GM18520 (cell line): ENCODE measurements around the gene S1PR3.

ENCODE experiments used
- ATAC-seq: cut with Tn5 transposase; IDR thresholded peaks from one replicate; pipeline ENCODE4 v1.9.1; 2021; ENCODE audit not compliant: unreplicated experiment

Gene S1PR3

DNA sequence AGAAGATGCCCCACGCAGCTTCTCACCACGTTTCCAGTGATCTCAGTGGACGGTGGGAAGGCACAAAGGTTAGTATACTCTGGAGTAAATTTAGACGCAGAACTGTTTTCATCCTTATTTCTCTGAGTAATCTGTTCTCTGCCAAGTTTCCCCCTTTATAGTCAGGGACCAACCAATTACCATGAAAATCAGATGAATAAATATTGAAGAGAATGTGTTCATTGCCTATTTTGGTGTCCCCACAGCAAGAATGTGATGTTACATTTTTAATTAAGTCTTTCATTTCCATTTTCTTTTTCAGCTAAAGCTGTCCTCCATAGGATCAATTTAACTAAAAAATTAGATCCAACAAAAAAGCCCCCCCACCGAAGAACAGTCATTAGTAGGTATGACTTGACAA is 41.4 kb downstream of the S1PR3 start:
- ATAC-seq, result no peak

DNA sequence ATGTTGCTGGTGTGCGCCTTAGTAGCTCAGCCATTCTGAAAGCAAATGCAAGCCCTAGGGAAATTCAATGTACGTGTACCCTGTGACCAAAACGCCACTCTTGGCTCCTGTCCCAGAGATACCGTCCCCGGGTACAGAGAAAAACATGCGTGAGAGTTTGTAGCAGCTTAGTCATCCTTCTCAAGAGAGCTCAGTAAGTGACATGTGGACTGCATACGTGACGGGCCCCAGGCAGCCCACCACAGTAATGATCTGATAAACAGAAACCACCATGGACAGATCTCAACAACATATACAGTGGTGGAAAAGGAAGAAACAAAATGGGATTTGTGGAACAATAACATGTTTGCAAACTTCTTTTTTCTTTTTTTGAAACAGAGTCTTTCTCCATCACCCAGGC is 45.1 kb downstream of the S1PR3 start:
- ATAC-seq, result no peak

DNA sequence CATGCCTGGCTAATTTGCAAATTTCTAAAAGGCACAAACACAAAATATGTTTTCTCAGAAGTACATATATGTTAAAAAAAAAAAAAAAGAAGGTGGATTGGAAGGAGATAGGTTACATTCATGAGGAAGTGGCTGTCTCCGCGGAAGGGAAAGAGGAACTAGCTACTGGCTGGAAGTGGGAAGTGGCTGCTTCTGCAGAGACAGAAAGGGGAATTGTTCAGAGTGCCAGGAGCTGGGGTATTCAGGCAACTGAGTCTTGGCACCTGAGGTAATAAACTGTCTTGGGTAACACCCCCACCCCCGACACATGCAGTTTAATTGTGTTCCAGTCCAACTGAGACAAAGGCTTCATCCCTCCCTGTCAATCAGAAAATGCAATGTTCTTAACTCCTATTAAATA is 45.6 kb downstream of the S1PR3 start:
- ATAC-seq, result no peak

- ATAC-seq, result no peak
Measured at GRCh38 chr9:89037346-89037745, 46.1 kb downstream of the S1PR3 start.

DNA sequence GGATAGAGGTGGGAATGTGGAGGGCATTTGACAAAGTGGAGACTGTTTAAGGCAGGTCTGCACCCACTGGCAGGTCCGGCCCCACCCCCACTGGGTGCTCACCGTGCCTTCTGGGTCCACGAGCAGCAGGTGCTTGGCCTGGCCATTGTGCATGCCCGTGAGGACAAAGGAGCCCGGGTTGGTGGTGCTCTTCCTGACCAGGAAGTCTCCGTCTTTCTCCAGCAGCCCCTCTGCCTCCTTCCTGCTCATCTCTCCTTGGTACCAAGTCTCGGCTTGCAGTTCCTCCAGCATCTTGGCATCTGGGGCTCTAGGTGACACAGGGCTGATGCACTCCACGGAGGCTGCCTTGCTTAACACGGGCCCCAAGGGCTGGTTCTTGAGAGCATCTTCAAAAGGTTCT is 46.6 kb downstream of the S1PR3 start:
- ATAC-seq, result no peak

DNA sequence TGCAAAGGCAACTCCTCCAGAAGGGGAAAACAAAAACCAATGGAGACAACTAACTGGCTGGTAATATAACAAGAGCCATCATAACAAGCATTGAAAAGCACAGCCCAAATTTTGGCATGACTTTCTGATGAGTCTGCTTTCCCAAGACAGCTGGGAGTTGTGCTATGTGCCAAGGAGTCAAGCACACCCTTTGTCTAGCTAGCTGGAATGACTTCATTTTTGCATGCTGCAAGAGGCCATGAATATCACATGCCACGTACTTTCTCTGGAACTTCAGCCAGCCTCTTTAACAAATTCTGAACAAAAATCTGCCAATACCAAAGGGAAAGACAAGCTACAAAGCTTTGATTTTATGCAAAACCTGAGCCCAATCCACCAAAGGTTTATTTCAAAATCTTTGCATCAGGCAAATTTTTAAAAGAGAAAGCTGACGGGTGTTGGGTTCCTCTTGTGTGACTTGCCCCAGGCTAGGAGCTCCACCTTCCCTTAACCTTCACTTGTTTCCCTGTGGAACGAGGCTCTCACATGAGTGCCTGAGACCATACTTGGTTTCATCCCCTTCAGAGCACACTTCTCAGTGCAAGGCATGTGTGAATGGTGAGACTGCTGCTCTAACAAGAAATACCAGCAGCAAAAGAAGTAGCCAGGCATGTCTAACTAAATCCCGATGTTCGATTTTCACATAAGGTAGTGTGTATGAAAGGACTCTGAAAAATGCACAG is 47.3 kb downstream of the S1PR3 start:
- ATAC-seq, result no peak

- ATAC-seq, result no peak
Measured at GRCh38 chr9:89039104-89039465, 47.8 kb downstream of the S1PR3 start.

DNA sequence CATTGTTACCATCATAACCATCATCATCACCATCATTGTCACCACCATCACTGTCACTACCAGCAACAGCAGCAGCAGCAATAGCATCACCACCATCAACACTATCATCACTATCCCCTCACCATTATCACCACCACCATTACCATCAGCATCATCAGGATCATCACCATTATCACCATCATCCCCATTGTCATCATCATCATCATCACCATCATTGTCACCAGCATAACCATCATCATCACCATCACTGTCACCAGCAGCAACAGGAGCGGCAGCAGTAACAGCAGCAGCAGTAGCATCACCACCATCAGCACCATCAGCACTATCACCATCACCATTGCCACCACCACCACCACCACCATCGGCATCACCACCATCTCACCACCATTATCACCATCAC is 48.4 kb downstream of the S1PR3 start:
- no peak for ATAC-seq

DNA sequence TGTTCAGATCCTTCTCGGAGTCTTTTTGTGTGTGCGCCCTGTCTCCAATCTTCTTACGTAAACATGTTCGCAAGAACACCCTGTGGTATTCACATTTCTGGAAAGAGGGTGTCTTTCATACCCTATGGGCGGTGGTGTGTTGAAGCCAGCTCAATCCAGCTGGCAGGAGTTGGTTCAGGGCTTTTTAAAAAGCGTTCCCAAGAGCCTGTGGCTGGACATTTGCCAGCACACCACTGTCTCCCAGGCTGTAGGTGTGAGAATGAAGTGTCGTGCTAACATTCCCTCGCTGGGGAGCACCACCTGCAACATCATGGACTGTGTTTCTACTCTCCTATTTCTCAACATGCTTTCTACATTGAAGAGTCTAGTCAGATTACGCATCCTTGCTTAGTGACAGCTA is 51.7 kb downstream of the S1PR3 start:
- ATAC-seq, result no peak

GRCh38 chr9:89044104-89044503 is 52.8 kb downstream of the S1PR3 start:
- ATAC-seq, result no peak

GRCh38 chr9:89044881-89045280 is 53.6 kb downstream of the S1PR3 start:
- ATAC-seq, result no peak

DNA sequence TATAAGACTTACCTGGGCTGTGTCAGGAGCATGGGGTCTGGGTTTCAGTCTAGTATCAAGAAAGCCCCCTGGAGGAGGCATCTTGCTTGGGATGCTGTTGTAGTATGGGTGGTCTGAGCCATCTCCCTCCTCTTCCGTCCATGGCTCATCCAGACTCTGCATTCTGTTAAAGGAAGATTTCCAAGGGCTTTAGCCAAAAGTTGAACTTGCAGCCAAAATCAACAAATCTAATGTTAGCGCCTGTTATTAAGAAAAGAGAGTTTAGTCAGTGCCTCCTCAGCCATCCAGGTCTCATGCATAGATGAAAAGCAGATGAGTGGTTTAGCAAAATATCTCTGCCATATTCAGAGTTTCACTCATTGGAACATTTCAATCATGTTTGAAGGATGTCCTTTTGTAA is 55.6 kb downstream of the S1PR3 start:
- ATAC-seq, result no peak

DNA sequence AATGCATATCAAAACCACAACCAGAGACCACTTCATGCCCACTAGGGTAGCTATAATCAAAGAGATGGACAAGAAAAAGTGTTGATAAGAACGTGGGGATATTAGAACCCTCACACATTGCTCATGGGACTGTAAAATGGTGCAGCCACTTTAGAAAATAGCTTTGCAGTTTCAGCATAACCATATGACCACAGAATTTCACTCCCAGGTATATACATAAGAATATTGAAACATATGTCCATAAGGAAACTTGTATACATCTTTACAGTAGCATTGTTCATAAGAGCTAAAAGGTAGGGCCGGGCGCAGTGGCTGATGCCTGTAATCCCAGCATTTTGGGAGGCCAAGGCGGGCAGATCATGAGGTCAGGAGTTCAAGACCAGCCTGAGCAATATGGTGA is 56.4 kb downstream of the S1PR3 start:
- ATAC-seq, result no peak

DNA sequence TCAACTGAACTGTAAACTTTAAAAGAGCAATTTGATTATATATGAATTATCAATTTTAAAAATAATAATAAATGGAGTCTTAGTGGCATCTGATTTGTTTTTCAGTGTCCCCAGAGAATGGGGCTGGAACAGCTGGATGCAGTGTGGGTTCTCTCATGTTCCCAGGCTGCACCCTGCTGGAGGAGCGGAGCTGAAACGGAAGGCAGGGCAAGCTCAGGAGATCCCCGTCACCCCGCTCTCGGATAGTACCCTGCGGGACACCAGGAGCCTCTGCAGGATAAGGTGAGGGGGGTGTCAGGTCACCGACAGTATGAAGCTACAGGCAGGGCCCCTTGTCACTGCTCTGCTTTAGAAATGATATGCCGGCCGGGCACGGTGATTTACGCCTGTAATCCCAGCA is 57.3 kb downstream of the S1PR3 start:
- no peak for ATAC-seq

GRCh38 chr9:89049646-89050045 is 58.4 kb downstream of the S1PR3 start:
- no peak for ATAC-seq

DNA sequence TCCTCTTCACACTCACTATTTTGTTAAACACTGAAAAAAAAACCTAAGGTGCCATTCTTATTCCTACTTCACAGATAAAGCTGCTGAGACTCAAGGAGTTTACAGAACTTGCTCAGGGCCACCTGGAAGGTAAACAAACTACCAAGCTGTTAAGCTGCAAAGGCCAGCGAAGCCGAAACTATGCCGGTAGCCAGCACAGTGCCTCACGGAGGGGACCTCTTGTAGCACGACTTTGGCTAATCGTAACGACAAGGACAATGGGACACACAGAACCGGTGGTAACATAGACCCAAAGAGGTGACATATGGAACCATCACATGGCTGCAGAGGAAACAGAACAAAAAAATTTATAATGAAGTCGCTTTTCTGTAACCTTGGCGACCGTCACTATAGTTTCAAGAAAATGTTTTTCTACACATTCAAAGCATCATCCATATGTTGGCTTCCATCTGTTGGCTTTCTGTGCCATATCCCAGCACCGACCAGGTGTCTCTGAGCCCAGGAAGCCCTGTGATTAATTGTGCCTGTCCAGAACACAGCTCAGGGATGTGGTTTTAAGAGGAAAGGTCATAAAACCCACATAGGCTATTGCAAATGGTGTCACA is 60.3 kb downstream of the S1PR3 start:
- no peak for ATAC-seq

GRCh38 chr9:89052470-89053097 is 61.3 kb downstream of the S1PR3 start:
- ATAC-seq, result no peak

- no peak for ATAC-seq
Measured at GRCh38 chr9:89053301-89053700, 62.0 kb downstream of the S1PR3 start.
